Upper lobe of left lung (tissue), 4 donors: ENCODE data around the gene EXOSC5.

ENCODE experiments used
- EP300 ChIP-seq, 4 donors: sonication (generic); formaldehyde crosslinking; IDR thresholded peaks; one replicate each; pipeline ENCODE4 v1.5.1; 2017; ENCODE audit warnings: antibody characterized with exemption in 4 of 4, control low read depth in 2 of 4
- POLR2A ChIP-seq, 4 donors: fragments of 450-650 bp; IDR thresholded peaks; one replicate each; pipeline ENCODE4 v1.5.1; 2016 to 2017; ENCODE audit warnings: antibody characterized with exemption in 4 of 4, mild to moderate bottlenecking in 2 of 4
- TF ChIP-seq, protein P1 (sequence below), 6 experiments: fragments of 450-650 bp in 4 of 6; fragments of 200-600 bp in 2 of 6; sonication (generic) in 2 of 6; IDR thresholded peaks; one replicate each; pipeline ENCODE4 v1.5.1; 2016 to 2019; ENCODE audit warnings: antibody characterized with exemption in 6 of 6

DNA sequence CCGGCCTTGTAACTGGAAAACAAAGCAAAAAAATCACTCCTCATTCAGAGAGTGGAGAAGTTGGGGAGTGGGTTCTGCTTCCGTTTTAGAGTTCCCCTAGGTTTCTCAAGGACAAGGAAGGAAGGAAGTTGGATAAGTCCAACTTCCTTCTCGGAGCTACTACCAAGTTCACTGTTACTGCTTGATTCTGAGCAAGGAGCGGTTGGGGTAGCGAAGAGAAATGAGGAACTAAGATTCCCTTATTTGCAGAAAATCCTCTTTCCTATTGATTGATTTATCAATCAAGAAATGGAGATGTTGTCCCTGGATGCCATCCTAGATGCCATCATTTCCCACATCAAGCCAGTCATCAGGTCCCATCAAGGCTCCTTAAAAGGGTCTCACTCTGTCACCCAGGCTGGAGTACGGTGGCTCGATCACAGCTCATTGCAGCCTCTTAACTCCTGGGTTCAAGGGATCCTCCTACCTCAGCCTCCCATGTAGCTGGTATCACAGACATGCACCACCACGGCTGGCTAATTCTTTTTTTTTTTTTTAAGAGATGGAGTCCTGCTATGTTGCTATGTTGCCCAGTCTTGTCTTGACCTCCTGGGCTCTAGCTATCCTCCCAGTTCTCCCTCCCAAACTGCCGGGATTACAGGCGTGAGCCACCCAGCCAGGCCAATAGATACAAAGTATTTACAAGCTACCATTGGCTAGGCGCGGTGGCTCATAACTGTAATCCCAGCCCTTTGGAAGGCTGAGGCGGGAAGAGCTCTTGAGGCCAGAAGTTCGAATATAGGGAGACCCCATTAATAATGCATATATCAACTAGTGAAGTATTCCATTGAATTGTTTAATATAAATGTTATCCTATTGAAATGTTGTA, 32.4 kb downstream of the EXOSC5 start:
- TF ChIP-seq, protein P1, sequence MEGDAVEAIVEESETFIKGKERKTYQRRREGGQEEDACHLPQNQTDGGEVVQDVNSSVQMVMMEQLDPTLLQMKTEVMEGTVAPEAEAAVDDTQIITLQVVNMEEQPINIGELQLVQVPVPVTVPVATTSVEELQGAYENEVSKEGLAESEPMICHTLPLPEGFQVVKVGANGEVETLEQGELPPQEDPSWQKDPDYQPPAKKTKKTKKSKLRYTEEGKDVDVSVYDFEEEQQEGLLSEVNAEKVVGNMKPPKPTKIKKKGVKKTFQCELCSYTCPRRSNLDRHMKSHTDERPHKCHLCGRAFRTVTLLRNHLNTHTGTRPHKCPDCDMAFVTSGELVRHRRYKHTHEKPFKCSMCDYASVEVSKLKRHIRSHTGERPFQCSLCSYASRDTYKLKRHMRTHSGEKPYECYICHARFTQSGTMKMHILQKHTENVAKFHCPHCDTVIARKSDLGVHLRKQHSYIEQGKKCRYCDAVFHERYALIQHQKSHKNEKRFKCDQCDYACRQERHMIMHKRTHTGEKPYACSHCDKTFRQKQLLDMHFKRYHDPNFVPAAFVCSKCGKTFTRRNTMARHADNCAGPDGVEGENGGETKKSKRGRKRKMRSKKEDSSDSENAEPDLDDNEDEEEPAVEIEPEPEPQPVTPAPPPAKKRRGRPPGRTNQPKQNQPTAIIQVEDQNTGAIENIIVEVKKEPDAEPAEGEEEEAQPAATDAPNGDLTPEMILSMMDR (IDR thresholded peaks at IDR 0.05), result no peak
- TF ChIP-seq POLR2A (IDR thresholded peaks at IDR 0.05), result no peak
- TF ChIP-seq EP300 (IDR thresholded peaks at IDR 0.05), result no peak
